ENCODE data around the gene HYLS1.

- TF ChIP-seq, protein P1, sequence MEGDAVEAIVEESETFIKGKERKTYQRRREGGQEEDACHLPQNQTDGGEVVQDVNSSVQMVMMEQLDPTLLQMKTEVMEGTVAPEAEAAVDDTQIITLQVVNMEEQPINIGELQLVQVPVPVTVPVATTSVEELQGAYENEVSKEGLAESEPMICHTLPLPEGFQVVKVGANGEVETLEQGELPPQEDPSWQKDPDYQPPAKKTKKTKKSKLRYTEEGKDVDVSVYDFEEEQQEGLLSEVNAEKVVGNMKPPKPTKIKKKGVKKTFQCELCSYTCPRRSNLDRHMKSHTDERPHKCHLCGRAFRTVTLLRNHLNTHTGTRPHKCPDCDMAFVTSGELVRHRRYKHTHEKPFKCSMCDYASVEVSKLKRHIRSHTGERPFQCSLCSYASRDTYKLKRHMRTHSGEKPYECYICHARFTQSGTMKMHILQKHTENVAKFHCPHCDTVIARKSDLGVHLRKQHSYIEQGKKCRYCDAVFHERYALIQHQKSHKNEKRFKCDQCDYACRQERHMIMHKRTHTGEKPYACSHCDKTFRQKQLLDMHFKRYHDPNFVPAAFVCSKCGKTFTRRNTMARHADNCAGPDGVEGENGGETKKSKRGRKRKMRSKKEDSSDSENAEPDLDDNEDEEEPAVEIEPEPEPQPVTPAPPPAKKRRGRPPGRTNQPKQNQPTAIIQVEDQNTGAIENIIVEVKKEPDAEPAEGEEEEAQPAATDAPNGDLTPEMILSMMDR (IDR thresholded peaks at IDR 0.05): no peak
- no peak for TF ChIP-seq POLR2AphosphoS5 (IDR thresholded peaks at IDR 0.05)
- TF ChIP-seq EP300 (IDR thresholded peaks at IDR 0.05): no peak
Measured at GRCh38 chr11:125846188-125846587, 41.3 kb upstream of the HYLS1 start.
